Stimulated activated CD4-positive, alpha-beta T cell treated with anti-CD3 and anti-CD28 coated beads, Interleukin-2, amount 100 ng/mL, for 24 hours (primary cell): ENCODE data around the gene FCHSD2.
"Not testable (repeated sequence)": the region's sequence is repeated elsewhere in the genome, so short reads cannot be mapped to it uniquely, and the experiment has no call there.

Source experiments
- DNase-seq, 2 donors: peaks; one replicate each; pipeline ENCODE4 v3.0.0-alpha.2; 2020

FCHSD2 gene

GRCh38 chr11:72812967-72813739 is 329.0 kb downstream of the FCHSD2 start:
- peak; percentile 77 to 78 for DNase-seq

- DNase-seq = no peak
Measured at GRCh38 chr11:72812604-72812966, 329.5 kb downstream of the FCHSD2 start.

- not testable (repeated sequence) for DNase-seq
Measured at GRCh38 chr11:72811686-72812085, 330.4 kb downstream of the FCHSD2 start.

GRCh38 chr11:72808331-72808798 is 333.8 kb downstream of the FCHSD2 start:
- no peak for DNase-seq

- DNase-seq = no peak
Measured at GRCh38 chr11:72807792-72808191, 334.3 kb downstream of the FCHSD2 start.

- DNase-seq = no peak
Measured at GRCh38 chr11:72807021-72807693, 335.0 kb downstream of the FCHSD2 start.

GRCh38 chr11:72806378-72806777 is 335.7 kb downstream of the FCHSD2 start:
- not testable (repeated sequence) for DNase-seq

- no peak for DNase-seq
Measured at GRCh38 chr11:72805216-72805615, 336.9 kb downstream of the FCHSD2 start.

GRCh38 chr11:72802822-72803221 is 339.3 kb downstream of the FCHSD2 start:
- no peak for DNase-seq

GRCh38 chr11:72799441-72799840 is 342.7 kb downstream of the FCHSD2 start:
- DNase-seq = no peak

GRCh38 chr11:72798361-72798760 is 343.8 kb downstream of the FCHSD2 start:
- no peak for DNase-seq

GRCh38 chr11:72793425-72794367 is 348.4 kb downstream of the FCHSD2 start, which contains the start of gene STARD10:
STARD10 (minus strand) TSS chr11:72794047; CDS start chr11:72781181, 12,866 bp downstream.
- DNase-seq = peak; percentile 94

- no peak for DNase-seq
Measured at GRCh38 chr11:72793076-72793424, 349.1 kb downstream of the FCHSD2 start.

GRCh38 chr11:72792437-72793021 is 349.6 kb downstream of the FCHSD2 start:
- no peak for DNase-seq

- not testable (repeated sequence) for DNase-seq
Measured at GRCh38 chr11:72791228-72791627, 350.9 kb downstream of the FCHSD2 start.

GRCh38 chr11:72789493-72790131 is 352.5 kb downstream of the FCHSD2 start:
- no peak for DNase-seq

- no peak for DNase-seq
Measured at GRCh38 chr11:72788241-72788640, 353.9 kb downstream of the FCHSD2 start.

GRCh38 chr11:72787216-72788104 is 354.7 kb downstream of the FCHSD2 start:
- no peak for DNase-seq
